CD4-positive, alpha-beta T cell (primary cell): ENCODE measurements around the gene CROCC. TPM values are rescaled to one million over a fixed set of nuclear protein-coding genes. Genes with fewer than 3 reads are reported as not detected.

Experiments used
- ATAC-seq: fragments of 200-7000 bp; cut with Tn5 transposase; one replicate; pipeline ENCODE4 v1.10.0; 2022; ENCODE audit warnings: mild to moderate bottlenecking; ENCODE audit not compliant: poor library complexity
- CTCF ChIA-PET: fragments of 350-600 bp; sonication (Branson Sonifier 250); formaldehyde crosslinking; loops from one replicate; lab custom pipeline; 2021; ENCODE audit warnings: antibody characterized with exemption, inconsistent platforms; lab: Charles Lee
- POLR2A ChIA-PET: fragments of 350-600 bp; sonication (Branson Sonifier 250); formaldehyde crosslinking; loops from one replicate; lab custom pipeline; 2021; ENCODE audit warnings: antibody characterized with exemption, inconsistent platforms; lab: Charles Lee
- DNase-seq, 14 experiments: peaks; one replicate each; pipeline ENCODE4 v3.0.0-alpha.2; 2013 to 2020; ENCODE audit warnings: mixed read lengths in 2 of 14
- H3K27ac ChIP-seq, 2 donors: one replicate each; pipeline versions ENCODE4 v1.5.1 to v1.7.0; 2013; ENCODE audit warnings: low read length in 2 of 2, low read depth in 1 of 2, mild to moderate bottlenecking in 1 of 2
- H3K27me3 ChIP-seq, 2 experiments: 1 replicate in 1 of 2; 2 replicates in 1 of 2; pipeline versions ENCODE4 v1.6.1 to v1.7.0; 2013; ENCODE audit warnings: low read length in 2 of 2, control low read depth in 1 of 2, mild to moderate bottlenecking in 1 of 2, moderate library complexity in 1 of 2; ENCODE audit not compliant: insufficient read depth in 2 of 2, control insufficient read depth in 1 of 2
- H3K36me3 ChIP-seq: one replicate; pipeline ENCODE4 v1.6.1; 2013; ENCODE audit warnings: low read length, control low read depth; ENCODE audit not compliant: insufficient read depth
- H3K4me1 ChIP-seq: one replicate; pipeline ENCODE4 v1.6.1; 2013; ENCODE audit warnings: low read length, control low read depth; ENCODE audit not compliant: insufficient read depth
- H3K4me3 ChIP-seq: one replicate; pipeline ENCODE4 v1.5.1; 2013; ENCODE audit warnings: mild to moderate bottlenecking, low read length, moderate library complexity
- H3K9me3 ChIP-seq, 2 experiments: 1 replicate in 1 of 2; 2 replicates in 1 of 2; pipeline versions ENCODE4 v1.6.1 to v1.7.0; 2013; ENCODE audit warnings: low read length in 2 of 2, mild to moderate bottlenecking in 2 of 2, control low read depth in 1 of 2, moderate library complexity in 1 of 2; ENCODE audit not compliant: control insufficient read depth in 1 of 2, insufficient read depth in 1 of 2
- H3K27ac Mint-ChIP-seq: one replicate; pipeline ENCODE4 v1.8.0; 2020; ENCODE audit warnings: mixed read lengths
- H3K27me3 Mint-ChIP-seq: one replicate; pipeline ENCODE4 v1.8.0; 2021; ENCODE audit warnings: mixed read lengths
- H3K36me3 Mint-ChIP-seq: one replicate; pipeline ENCODE4 v1.8.0; 2021; ENCODE audit warnings: low read depth, mixed read lengths
- H3K4me1 Mint-ChIP-seq: one replicate; pipeline ENCODE4 v1.8.0; 2021; ENCODE audit warnings: low read depth, mixed read lengths
- H3K4me3 Mint-ChIP-seq: one replicate; pipeline ENCODE4 v1.8.0; 2020; ENCODE audit warnings: mild to moderate bottlenecking, mixed read lengths
- H3K9me3 Mint-ChIP-seq: one replicate; pipeline ENCODE4 v1.8.0; 2020; ENCODE audit warnings: mixed read lengths
- CTCF ChIP-seq: fragments of 200-600 bp; IDR thresholded peaks from one replicate; pipeline ENCODE4 v1.8.0; 2022; ENCODE audit warnings: antibody characterized with exemption, mild to moderate bottlenecking
- intact Hi-C, 2 experiments: fragments of 100-400 bp; cut with DNase I in 1 of 2; cut with micrococcal nuclease in 1 of 2; formaldehyde crosslinking; loops; one replicate each; pipeline versions ENCODE4 v1.15.1 to v1.9.0; 2023 to 2025; cut with DNase I, micrococcal nuclease
- total RNA-seq, 174 experiments: library from RNA in 2 of 174; stranded (reverse) in 2 of 174; gene quantifications; one replicate each; pipeline ENCODE4 v1.2.3 and lab custom pipeline; 2021 to 2026

The CROCC gene
- total RNA-seq, 2 experiments from 2014 or later: 47.4 to 49.7 TPM

- no peaks in the 10 kb centered on the region for H3K9me3 Mint-ChIP-seq
- ATAC-seq (no peak), DNase-seq (no peak)
- Histone ChIP-seq H3K36me3 (peaks cover 18% of the 10 kb centered on the region), H3K4me1 (peaks cover 35% of the 10 kb centered on the region), H3K27me3 (no peaks in the 10 kb centered on the region), H3K9me3 (no peaks in the 10 kb centered on the region), H3K27ac (no peak overlapping the region), H3K4me3 (no peak overlapping the region)
- TF ChIP-seq CTCF: no peak
- H3K4me1 Mint-ChIP-seq: peaks cover 16% of the 10 kb centered on the region
- CTCF ChIA-PET: interaction anchor here (0.7 kb wide), 1 partner anchor 1477 kb away, joined by 4 read pairs; no protein-coding TSS in a partner anchor
- H3K27ac Mint-ChIP-seq: no peak overlapping the region
- intact Hi-C loops: loop anchor here in 1 of 2 experiments (2.0 kb wide), 1 partner anchor 46 kb away; no protein-coding TSS in a partner anchor
- POLR2A ChIA-PET: no interaction called here
- no peaks in the 10 kb centered on the region for H3K27me3 Mint-ChIP-seq
- peaks cover 23% of the 10 kb centered on the region for H3K36me3 Mint-ChIP-seq
- H3K4me3 Mint-ChIP-seq: no peak overlapping the region
Observed at GRCh38 chr1:17008208-17008855, 86.6 kb downstream of the CROCC start.

GRCh38 chr1:17009706-17010105 lies 88.0 kb downstream of the CROCC start:
- H3K9me3 ChIP-seq: no peaks in the 10 kb centered on the region
- H3K36me3 ChIP-seq: peaks cover 8% of the 10 kb centered on the region
- no peak overlapping the region for H3K4me3 ChIP-seq
- H3K27ac ChIP-seq: no peak overlapping the region
- peaks cover 12% of the 10 kb centered on the region for H3K36me3 Mint-ChIP-seq
- peak overlapping the region; percentile 73 for H3K27ac Mint-ChIP-seq
- ChIA-PET CTCF (no interaction called here), POLR2A (no interaction called here)
- ATAC-seq (no peak), DNase-seq (peak in 1 of 14 experiments; percentile 24)
- H3K4me1 Mint-ChIP-seq: peaks cover 16% of the 10 kb centered on the region
- H3K4me3 Mint-ChIP-seq: peak overlapping the region; percentile 45
- H3K9me3 Mint-ChIP-seq: no peaks in the 10 kb centered on the region
- TF ChIP-seq CTCF: no peak
- H3K27me3 ChIP-seq: no peaks in the 10 kb centered on the region
- H3K4me1 ChIP-seq: peaks cover 35% of the 10 kb centered on the region
- H3K27me3 Mint-ChIP-seq: no peaks in the 10 kb centered on the region
- intact Hi-C loops: loop anchor here (2.0 to 5.0 kb wide), 4 partner anchors 43 to 428 kb away; partner anchors contain the start of genes RCC2 (in 1 of the 2) and SDHB (in 1 of the 2)

GRCh38 chr1:17011092-17011438 lies 89.3 kb downstream of the CROCC start:
- H3K4me1 Mint-ChIP-seq: peaks cover 16% of the 10 kb centered on the region
- H3K27ac ChIP-seq: no peak overlapping the region
- ChIA-PET CTCF (no interaction called here), POLR2A (no interaction called here)
- no peaks in the 10 kb centered on the region for H3K27me3 Mint-ChIP-seq
- no peaks in the 10 kb centered on the region for H3K9me3 Mint-ChIP-seq
- no peaks in the 10 kb centered on the region for H3K9me3 ChIP-seq
- H3K36me3 ChIP-seq: no peaks in the 10 kb centered on the region
- peak overlapping the region; percentile 73 for H3K27ac Mint-ChIP-seq
- ATAC-seq: no peak
- no peak for TF ChIP-seq CTCF
- H3K36me3 Mint-ChIP-seq: peaks cover 12% of the 10 kb centered on the region
- H3K4me1 ChIP-seq: peaks cover 35% of the 10 kb centered on the region
- DNase-seq: no peak
- H3K27me3 ChIP-seq: no peaks in the 10 kb centered on the region
- intact Hi-C loops: loop anchor here (5.0 kb wide), 3 partner anchors 41 to 426 kb away; partner anchors contain the start of genes RCC2 (in 1 of the 2) and SDHB (in 1 of the 2)
- peak overlapping the region; percentile 90 for H3K4me3 Mint-ChIP-seq
- peak overlapping the region; percentile 73 for H3K4me3 ChIP-seq
